Neural cell (in vitro differentiated cells): ENCODE results near the gene TEX35. TPM values are rescaled to one million over a fixed set of nuclear protein-coding genes. Genes with fewer than 3 reads are reported as not detected.

Source experiments
- H2AFZ ChIP-seq: fragments of 200-600, 300-800 bp; sonication (generic), shearing (Covaris generic); 2 replicates; pipeline ENCODE4 v1.6.0; 2014; ENCODE audit warnings: low read depth, mild to moderate bottlenecking, antibody characterized with exemption, low read length, moderate library complexity
- H3F3A ChIP-seq: fragments of 200-600 bp; shearing (Covaris generic); 2 replicates; pipeline ENCODE4 v1.6.1; 2016; ENCODE audit warnings: mild to moderate bottlenecking, moderate library complexity, mixed read lengths, antibody characterized with exemption, low read length; ENCODE audit not compliant: insufficient read depth, poor library complexity, severe bottlenecking
- H3K27ac ChIP-seq: fragments of 200-600, 300-800 bp; sonication (generic), shearing (Covaris generic); 2 replicates; pipeline ENCODE4 v1.5.1; 2014; ENCODE audit warnings: mild to moderate bottlenecking, low read length, moderate library complexity
- H3K27me3 ChIP-seq: fragments of 300-800, 200-600 bp; sonication (generic), shearing (Covaris generic); 2 replicates; pipeline ENCODE4 v1.6.0; 2014; ENCODE audit warnings: mild to moderate bottlenecking, low read depth, low read length, moderate library complexity; ENCODE audit not compliant: insufficient read depth
- H3K36me3 ChIP-seq: fragments of 300-800, 200-600 bp; sonication (generic), shearing (Covaris generic); 2 replicates; pipeline ENCODE4 v1.5.1; 2014; ENCODE audit warnings: mild to moderate bottlenecking, antibody characterized with exemption, low read length, moderate library complexity; ENCODE audit not compliant: insufficient read depth
- H3K4me2 ChIP-seq: fragments of 300-800, 200-600 bp; sonication (generic), shearing (Covaris generic); 2 replicates; pipeline ENCODE4 v1.6.0; 2014; ENCODE audit warnings: mild to moderate bottlenecking, low read length
- H3K4me3 ChIP-seq: fragments of 300-800, 200-600 bp; sonication (generic), shearing (Covaris generic); 2 replicates; pipeline ENCODE4 v1.5.1; 2014; ENCODE audit warnings: mild to moderate bottlenecking, low read length, moderate library complexity
- H3K79me2 ChIP-seq: fragments of 200-600 bp; shearing (Covaris generic); replicated peaks from 2 replicates; pipeline ENCODE4 v1.6.0; 2014; ENCODE audit warnings: mild to moderate bottlenecking, low read length, moderate library complexity; ENCODE audit not compliant: insufficient read depth
- H3K9ac ChIP-seq: fragments of 300-800, 200-600 bp; sonication (generic), shearing (Covaris generic); 2 replicates; pipeline ENCODE4 v1.6.1; 2016; ENCODE audit warnings: mild to moderate bottlenecking, low read length, mixed read lengths
- H3K9me2 ChIP-seq: fragments of 200-600 bp; shearing (Covaris generic); 2 replicates; pipeline ENCODE4 v1.6.1; 2016; ENCODE audit warnings: mild to moderate bottlenecking, low read length, mixed read lengths; ENCODE audit not compliant: insufficient read depth
- H3K9me3 ChIP-seq: fragments of 200-600, 300-800 bp; sonication (generic), shearing (Covaris generic); 2 replicates; pipeline ENCODE4 v1.6.1; 2016; ENCODE audit warnings: mild to moderate bottlenecking, mixed run types, low read length, moderate library complexity, mixed read lengths
- H4K20me1 ChIP-seq: fragments of 200-600 bp; shearing (Covaris generic); 2 replicates; pipeline ENCODE4 v1.6.1; 2016; ENCODE audit warnings: mild to moderate bottlenecking, mixed run types; ENCODE audit not compliant: insufficient read depth
- CTCF ChIP-seq: fragments of 450-650 bp; IDR thresholded peaks from 2 replicates; pipeline ENCODE4 v1.5.1; 2014; ENCODE audit warnings: antibody characterized with exemption, mild to moderate bottlenecking, moderate library complexity; ENCODE audit not compliant: poor library complexity, severe bottlenecking
- EP300 ChIP-seq: fragments of 450-650 bp; conservative IDR thresholded peaks from 2 replicates; pipeline ENCODE4 v1.6.1; 2014; ENCODE audit warnings: antibody characterized with exemption, mild to moderate bottlenecking, moderate library complexity; ENCODE audit not compliant: poor library complexity, severe bottlenecking
- EZH2 ChIP-seq: fragments of 200-600, 300-800 bp; shearing (Covaris generic), sonication (generic); IDR thresholded peaks from 2 replicates; pipeline ENCODE4 v1.6.1; 2014; ENCODE audit warnings: antibody characterized with exemption, low read length, borderline replicate concordance, mild to moderate bottlenecking; ENCODE audit not compliant: insufficient read depth, poor library complexity, severe bottlenecking
- MXI1 ChIP-seq: fragments of 450-650 bp; conservative IDR thresholded peaks from 2 replicates; pipeline ENCODE4 v1.6.1; 2014; ENCODE audit warnings: antibody characterized with exemption, mild to moderate bottlenecking; ENCODE audit not compliant: poor library complexity, severe bottlenecking
- POLR2AphosphoS5 ChIP-seq: IDR thresholded peaks from 2 replicates; pipeline ENCODE4 v1.6.1; 2012
- RAD21 ChIP-seq: fragments of 450-650 bp; conservative IDR thresholded peaks from 2 replicates; pipeline ENCODE4 v1.6.1; 2014; ENCODE audit warnings: antibody characterized with exemption, mild to moderate bottlenecking, moderate library complexity
- REST ChIP-seq: IDR thresholded peaks from 2 replicates; pipeline ENCODE4 v1.6.1; 2012; ENCODE audit warnings: borderline replicate concordance
- SMC3 ChIP-seq: fragments of 450-650 bp; conservative IDR thresholded peaks from 2 replicates; pipeline ENCODE4 v1.6.1; 2014; ENCODE audit warnings: antibody characterized with exemption, mild to moderate bottlenecking, moderate library complexity; ENCODE audit not compliant: poor library complexity
- TAF1 ChIP-seq: IDR thresholded peaks from 2 replicates; pipeline ENCODE4 v1.6.1; 2012; ENCODE audit warnings: low read depth
- polyA plus RNA-seq: library from polyadenylated mRNA; depleted of rRNA; stranded (reverse); fragments of >200 nt; gene quantifications from 2 replicates; pipeline ENCODE4 v1.2.3, GENCODE V29; 2014

TEX35 gene
- polyA plus RNA-seq, 1 donor from 2014 or later, result not detected

GRCh38 chr1:178518894-178519293 is 6.0 kb downstream of the TEX35 start:
- TF ChIP-seq CTCF, result no peak
- Histone ChIP-seq H3K27ac (no peak overlapping the region), H3K9me3 (no peaks in the 10 kb centered on the region), H3K36me3 (no peaks in the 10 kb centered on the region), H3K4me2 (no peak overlapping the region), H3K9ac (no peak overlapping the region), H3K4me3 (no peak overlapping the region), H3K79me2 (no peaks in the 10 kb centered on the region), H3F3A (no peaks in the 10 kb centered on the region), H3K27me3 (no peaks in the 10 kb centered on the region), H4K20me1 (no peaks in the 10 kb centered on the region), H3K9me2 (no peaks in the 10 kb centered on the region), H2AFZ (no peak overlapping the region)

- Histone ChIP-seq H3K9me3 (no peaks in the 10 kb centered on the region), H3K36me3 (no peaks in the 10 kb centered on the region), H4K20me1 (no peaks in the 10 kb centered on the region), H3K79me2 (no peaks in the 10 kb centered on the region), H3K4me2 (no peak overlapping the region), H3K4me3 (no peak overlapping the region), H3F3A (no peaks in the 10 kb centered on the region), H3K27ac (no peak overlapping the region), H3K9ac (no peak overlapping the region), H2AFZ (no peak overlapping the region), H3K27me3 (no peaks in the 10 kb centered on the region), H3K9me2 (no peaks in the 10 kb centered on the region)
- no peak for TF ChIP-seq RAD21
- TF ChIP-seq EZH2, result no peak
- TF ChIP-seq TAF1, result no peak
- no peak for TF ChIP-seq POLR2AphosphoS5
- TF ChIP-seq CTCF, result no peak
- no peak for TF ChIP-seq MXI1
- TF ChIP-seq REST, result no peak
- TF ChIP-seq SMC3, result no peak
- no peak for TF ChIP-seq EP300
These were observed 7.9 kb downstream of the TEX35 start for GRCh38 chr1:178520803-178521202.
